Measurements from ENCODE around the gene SERPINA1.

Gene SERPINA1

DNA sequence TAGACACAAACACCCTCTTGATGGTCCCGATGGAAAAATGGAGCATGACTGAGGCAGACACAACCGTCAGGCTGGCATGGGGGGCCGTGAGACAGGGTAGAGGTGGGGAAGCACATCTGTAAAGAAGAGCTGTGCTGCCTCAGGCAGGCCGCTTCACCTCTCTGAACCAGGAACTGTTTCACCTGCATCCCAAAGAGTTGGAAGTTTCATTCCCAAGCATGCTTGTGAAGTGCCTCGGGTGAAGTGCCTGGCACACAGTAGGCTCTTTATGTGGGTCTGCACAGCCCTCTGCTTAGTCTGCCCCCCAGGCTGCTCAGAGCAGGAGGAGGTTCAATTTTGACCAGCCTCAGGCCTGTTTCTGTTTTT is 685 bp upstream of the SERPINA1 start:
- no peaks in the 10 kb centered on the region for H3K27me3 ChIP-seq (ENCODE audit: insufficient read depth, low read depth)
- H2AFZ ChIP-seq (ENCODE audit: low read depth), result no peak overlapping the region
- no peaks in the 10 kb centered on the region for H3K79me2 ChIP-seq (ENCODE audit: insufficient read depth, low read depth)
- no peak overlapping the region for H3K27ac ChIP-seq
- TF ChIP-seq, protein P1, sequence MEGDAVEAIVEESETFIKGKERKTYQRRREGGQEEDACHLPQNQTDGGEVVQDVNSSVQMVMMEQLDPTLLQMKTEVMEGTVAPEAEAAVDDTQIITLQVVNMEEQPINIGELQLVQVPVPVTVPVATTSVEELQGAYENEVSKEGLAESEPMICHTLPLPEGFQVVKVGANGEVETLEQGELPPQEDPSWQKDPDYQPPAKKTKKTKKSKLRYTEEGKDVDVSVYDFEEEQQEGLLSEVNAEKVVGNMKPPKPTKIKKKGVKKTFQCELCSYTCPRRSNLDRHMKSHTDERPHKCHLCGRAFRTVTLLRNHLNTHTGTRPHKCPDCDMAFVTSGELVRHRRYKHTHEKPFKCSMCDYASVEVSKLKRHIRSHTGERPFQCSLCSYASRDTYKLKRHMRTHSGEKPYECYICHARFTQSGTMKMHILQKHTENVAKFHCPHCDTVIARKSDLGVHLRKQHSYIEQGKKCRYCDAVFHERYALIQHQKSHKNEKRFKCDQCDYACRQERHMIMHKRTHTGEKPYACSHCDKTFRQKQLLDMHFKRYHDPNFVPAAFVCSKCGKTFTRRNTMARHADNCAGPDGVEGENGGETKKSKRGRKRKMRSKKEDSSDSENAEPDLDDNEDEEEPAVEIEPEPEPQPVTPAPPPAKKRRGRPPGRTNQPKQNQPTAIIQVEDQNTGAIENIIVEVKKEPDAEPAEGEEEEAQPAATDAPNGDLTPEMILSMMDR (conservative IDR thresholded peaks at IDR 0.05; ENCODE audit: low read depth, low read length), result no peak
- H4K20me1 ChIP-seq (ENCODE audit: insufficient read depth), result no peaks in the 10 kb centered on the region
- no peaks in the 10 kb centered on the region for H3K36me3 ChIP-seq (ENCODE audit: insufficient read depth)
- no peaks in the 10 kb centered on the region for H3K4me1 ChIP-seq (ENCODE audit: low read depth, poor library complexity, severe bottlenecking)
- no peak overlapping the region for H3K9ac ChIP-seq
- H3K4me3 ChIP-seq (IDR thresholded peaks at IDR 0.05; ENCODE audit: insufficient read depth, low read depth, low read length), result no peak overlapping the region
- no peak overlapping the region for H3K4me2 ChIP-seq

DNA sequence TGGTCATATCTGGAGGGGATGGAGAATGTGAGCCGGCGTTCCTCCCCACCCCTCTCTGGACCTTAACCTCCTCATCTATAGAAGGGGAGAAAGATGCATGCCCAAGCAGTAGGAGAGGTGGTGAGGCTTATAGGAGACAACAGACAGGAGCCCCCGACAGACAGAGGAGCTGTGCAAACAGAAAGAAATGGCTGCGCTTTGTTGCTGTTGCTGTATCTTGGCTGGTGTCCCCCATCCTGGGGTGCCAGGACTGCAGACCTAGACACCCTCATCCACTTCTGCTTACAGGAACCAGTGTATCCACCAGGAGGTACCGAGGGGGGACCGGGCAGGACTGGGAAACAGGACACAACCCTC is 397 bp downstream of the SERPINA1 start:
- TF ChIP-seq, protein P1 (conservative IDR thresholded peaks at IDR 0.05; ENCODE audit: low read depth, low read length), result no peak
- no peak overlapping the region for H3K4me2 ChIP-seq
- no peak overlapping the region for H3K9ac ChIP-seq
- no peaks in the 10 kb centered on the region for H3K4me1 ChIP-seq (ENCODE audit: low read depth, poor library complexity, severe bottlenecking)
- H3K79me2 ChIP-seq (ENCODE audit: insufficient read depth, low read depth), result no peaks in the 10 kb centered on the region
- no peak overlapping the region for H3K4me3 ChIP-seq (IDR thresholded peaks at IDR 0.05; ENCODE audit: insufficient read depth, low read depth, low read length)
- H3K27ac ChIP-seq, result no peak overlapping the region
- no peaks in the 10 kb centered on the region for H3K36me3 ChIP-seq (ENCODE audit: insufficient read depth)
- no peaks in the 10 kb centered on the region for H4K20me1 ChIP-seq (ENCODE audit: insufficient read depth)
- no peak overlapping the region for H2AFZ ChIP-seq (ENCODE audit: low read depth)
- no peaks in the 10 kb centered on the region for H3K27me3 ChIP-seq (ENCODE audit: insufficient read depth, low read depth)

GRCh38 chr14:94387051-94388026 is 1.1 kb downstream of the SERPINA1 start:
- Histone ChIP-seq H3K36me3 (ENCODE audit: insufficient read depth) (no peaks in the 10 kb centered on the region), H3K27ac (no peak overlapping the region)

DNA sequence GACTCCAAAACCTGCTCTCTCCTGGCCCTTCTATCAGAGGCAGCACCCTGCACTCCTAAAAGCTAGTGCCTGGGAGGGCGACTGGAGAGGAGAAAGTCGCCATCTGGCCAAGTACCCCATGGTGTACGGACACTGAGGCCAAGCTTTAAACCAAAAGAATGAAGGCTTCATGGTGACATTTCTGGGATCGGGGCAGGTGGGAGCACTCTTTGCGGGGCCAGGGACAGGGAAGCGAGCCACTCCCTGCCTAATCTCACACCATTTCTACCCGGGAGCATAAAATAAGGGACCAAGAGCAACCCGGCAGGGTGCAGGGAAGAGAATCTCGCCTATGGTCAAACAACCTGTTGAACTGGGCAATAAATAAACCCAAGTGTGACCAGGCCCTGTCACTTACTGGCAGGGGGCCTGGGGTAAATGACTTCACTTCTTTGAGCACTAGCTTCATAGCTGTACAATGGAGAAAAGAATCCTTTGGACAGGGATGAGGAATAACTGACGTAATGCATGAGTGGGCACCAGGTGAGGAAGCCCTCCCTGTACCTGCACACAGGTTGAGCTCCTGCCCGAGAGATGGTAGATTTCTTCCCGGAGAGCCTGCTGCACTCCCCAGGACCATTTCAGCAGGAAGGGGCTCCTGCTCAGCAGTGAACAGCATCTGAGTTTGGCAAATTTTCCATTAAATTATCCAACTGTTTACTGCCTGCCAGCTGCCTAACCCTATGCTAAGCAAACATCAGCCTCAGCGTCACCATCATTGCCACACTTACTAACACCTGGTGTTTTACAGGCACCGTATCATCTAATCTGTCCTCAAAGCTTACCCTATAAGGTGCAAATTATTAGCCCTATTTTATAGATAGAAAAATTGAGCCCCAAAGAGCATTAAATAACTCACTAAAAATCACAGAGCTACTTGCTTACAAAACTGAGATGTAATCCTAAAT is 2.0 kb downstream of the SERPINA1 start:
- Histone ChIP-seq H3K36me3 (ENCODE audit: insufficient read depth) (no peaks in the 10 kb centered on the region), H3K27ac (no peak overlapping the region), H3K4me1 (ENCODE audit: low read depth, poor library complexity, severe bottlenecking) (no peaks in the 10 kb centered on the region), H3K4me3 (IDR thresholded peaks at IDR 0.05; ENCODE audit: insufficient read depth, low read depth, low read length) (no peak overlapping the region), H3K4me2 (no peak overlapping the region), H3K27me3 (ENCODE audit: insufficient read depth, low read depth) (no peaks in the 10 kb centered on the region), H4K20me1 (ENCODE audit: insufficient read depth) (no peaks in the 10 kb centered on the region), H3K79me2 (ENCODE audit: insufficient read depth, low read depth) (no peaks in the 10 kb centered on the region), H3K9ac (no peak overlapping the region), H2AFZ (ENCODE audit: low read depth) (no peak overlapping the region)
- TF ChIP-seq, protein P1 (conservative IDR thresholded peaks at IDR 0.05; ENCODE audit: low read depth, low read length), result no peak

More at GRCh38 chr14:94387051-94388026, 1.1 kb downstream of the SERPINA1 start:
- TF ChIP-seq, protein P1 (conservative IDR thresholded peaks at IDR 0.05; ENCODE audit: low read depth, low read length), result no peak
- no peaks in the 10 kb centered on the region for H4K20me1 ChIP-seq (ENCODE audit: insufficient read depth)
- H2AFZ ChIP-seq (ENCODE audit: low read depth), result no peak overlapping the region
- H3K4me3 ChIP-seq (IDR thresholded peaks at IDR 0.05; ENCODE audit: insufficient read depth, low read depth, low read length), result no peak overlapping the region
- no peak overlapping the region for H3K9ac ChIP-seq
- no peaks in the 10 kb centered on the region for H3K27me3 ChIP-seq (ENCODE audit: insufficient read depth, low read depth)
- no peaks in the 10 kb centered on the region for H3K4me1 ChIP-seq (ENCODE audit: low read depth, poor library complexity, severe bottlenecking)
- H3K79me2 ChIP-seq (ENCODE audit: insufficient read depth, low read depth), result no peaks in the 10 kb centered on the region
- H3K4me2 ChIP-seq, result no peak overlapping the region
